Measurements from ENCODE around the gene PDYN.

The PDYN gene

DNA sequence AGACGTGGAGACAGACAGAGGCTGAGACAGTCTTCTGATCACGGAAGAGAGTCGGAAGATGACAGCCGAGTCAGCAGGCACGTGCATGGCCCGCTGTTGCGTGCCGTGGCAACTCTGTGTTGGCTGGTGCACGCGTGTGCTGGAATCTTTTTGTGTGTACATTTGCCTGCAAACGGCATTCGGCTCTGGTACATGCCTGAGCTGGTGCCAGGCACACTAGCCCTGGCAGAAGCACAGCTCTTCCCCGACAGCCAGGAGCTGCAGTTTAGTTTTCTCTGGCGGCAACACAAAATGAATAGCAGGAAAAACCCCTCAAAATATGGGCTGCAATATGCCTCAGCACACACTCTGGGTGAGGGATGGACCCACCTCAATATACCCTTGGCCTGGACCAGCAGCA is 769 bp upstream of the PDYN start:
- no peak for DNase-seq (ENCODE audit: low read depth)

DNA sequence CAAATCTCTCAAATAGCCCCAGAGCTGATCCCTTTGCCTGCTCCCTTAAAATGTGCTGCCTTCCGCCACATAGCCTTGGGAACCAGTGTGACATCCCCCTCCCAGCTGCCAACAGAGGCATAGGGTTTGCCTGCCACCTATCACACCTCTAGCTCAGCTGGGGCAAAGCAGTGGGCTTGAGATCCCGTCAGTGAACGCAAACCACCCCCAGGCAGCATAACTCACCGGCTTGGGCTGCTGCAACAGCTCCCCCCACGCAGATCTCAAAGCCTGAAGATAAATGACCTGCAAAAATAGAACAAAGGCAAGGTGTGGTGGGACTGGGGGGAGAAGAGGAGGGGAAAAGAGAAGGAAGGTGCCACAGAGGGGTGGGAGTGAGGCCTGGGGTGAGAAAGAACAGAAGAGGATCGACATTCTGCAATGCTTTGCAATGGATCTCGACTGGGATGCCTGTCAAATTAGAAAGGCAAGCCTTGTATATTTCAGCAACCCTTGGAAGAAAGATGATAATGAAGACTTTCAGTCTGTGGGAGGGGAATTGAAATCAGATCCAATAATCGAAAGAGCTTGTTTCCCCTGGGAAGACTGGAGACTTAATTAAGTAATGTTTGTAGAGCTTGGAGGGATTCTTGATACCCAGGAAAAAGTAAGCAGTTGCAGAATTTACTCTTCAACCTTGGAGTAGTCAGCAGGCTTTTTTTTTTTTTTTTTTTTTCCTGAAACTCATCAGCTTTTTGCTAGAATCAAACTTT is 1.3 kb downstream of the PDYN start:
- no peak for DNase-seq (ENCODE audit: low read depth)

DNA sequence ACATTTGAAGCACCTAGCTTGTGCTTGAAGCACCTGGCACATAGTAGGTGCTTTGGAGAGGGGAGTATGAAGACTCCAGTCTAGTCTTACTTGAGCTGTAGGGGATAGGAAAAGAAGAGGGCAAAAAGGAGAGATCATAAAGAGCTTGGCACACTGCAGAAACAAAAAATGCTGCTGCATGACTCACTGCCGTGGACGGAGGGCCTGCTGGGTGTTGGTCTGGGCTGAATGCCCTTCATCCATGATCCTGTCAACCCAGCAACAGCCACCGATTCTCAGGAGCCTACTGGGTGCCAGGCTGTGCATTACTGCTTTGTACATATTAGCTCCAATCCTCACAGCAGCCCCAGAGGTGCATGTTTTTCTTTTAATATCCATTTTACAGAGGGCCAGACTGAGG is 6.0 kb downstream of the PDYN start:
- DNase-seq (ENCODE audit: low read depth), result no peak

DNA sequence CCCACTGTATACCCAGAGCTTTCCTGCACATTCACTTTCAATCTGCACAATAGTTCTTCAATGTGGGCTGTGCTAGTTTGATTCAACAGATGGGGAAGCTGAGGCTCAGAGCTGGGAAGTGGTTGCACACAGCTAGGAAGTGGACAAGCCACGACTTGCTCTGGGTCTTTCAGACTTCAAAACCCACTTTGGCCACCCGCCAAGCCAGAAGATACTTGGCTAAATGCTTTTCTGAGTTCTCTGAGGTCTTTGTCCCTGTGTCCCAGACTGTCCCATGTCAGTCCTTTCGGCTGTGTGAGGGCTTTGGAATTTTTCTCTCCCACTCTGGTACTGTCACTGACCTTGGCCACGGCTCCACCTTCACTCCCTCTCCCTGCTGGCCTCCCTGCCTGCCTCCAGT is 10.6 kb downstream of the PDYN start:
- DNase-seq (ENCODE audit: low read depth), result no peak

DNA sequence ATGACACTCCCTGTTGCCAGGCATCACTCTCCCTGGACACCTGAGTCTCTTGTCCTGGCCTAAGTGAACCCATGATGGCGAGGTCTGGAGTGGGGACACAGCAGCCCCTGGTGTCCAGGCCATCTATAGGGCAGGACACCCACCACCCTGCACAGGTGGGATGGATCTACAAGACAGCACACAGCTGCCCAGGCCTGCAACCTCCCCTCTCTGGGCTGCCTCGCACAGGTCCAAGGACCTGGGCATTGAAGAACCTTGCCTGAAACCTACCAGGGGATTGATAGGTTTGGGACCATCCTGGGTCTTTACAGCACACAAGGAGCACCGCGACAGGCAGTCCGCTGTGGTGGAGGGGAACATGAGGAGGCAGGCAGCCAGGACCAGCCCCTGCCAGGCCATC is 11.2 kb downstream of the PDYN start:
- DNase-seq (ENCODE audit: low read depth), result no peak

DNA sequence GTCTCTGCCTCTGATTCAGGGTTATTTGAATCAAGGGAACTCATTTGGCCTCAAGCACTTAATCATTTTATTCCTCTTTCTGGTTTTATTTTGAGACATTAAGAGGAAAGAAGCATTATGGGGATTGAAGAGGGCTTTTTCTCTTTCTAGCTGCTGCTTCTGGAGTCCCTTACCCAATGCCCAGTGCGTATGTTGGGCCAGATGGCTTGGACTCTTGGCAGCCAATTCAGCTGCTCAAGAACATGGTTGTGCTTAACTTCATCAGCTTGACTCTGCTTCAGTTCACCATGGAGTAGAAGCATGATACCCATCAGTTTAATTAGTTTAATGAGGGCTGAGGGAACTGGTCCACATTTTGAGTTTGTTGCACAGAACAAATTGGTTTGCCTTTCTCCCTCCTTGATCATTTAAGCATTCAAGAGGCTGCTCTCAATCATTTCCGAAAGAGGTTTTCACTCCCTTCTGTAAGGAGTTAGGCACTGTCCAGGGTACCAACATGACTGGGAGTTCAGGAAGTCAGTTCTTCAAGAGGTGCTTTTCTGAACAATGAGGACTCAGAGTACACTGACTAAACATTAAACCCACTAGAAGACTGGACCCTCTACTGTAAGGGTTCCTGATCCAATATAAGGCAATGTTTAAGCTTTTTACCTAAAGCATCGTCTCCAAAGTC is 14.6 kb downstream of the PDYN start:
- DNase-seq (ENCODE audit: low read depth), result no peak

DNA sequence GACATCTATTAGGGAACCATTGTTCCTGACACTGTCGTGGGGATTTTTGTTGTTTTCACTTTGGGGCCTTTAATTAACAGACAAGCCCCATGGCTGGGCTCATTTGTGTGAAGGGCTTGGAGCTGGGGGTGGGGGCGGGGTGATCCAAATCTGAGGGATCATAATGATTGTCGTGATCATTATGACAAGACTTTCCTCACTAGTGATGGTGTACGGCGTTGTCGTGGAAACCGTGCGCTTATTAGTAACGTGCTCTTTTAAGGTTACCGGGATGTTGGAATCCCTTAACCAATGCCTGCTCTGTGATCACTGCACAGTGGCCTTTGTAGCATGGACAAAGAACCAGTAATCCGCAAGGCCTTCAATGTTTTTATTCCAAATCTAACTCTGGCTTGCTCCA is 18.6 kb downstream of the PDYN start:
- DNase-seq (ENCODE audit: low read depth), result no peak

DNA sequence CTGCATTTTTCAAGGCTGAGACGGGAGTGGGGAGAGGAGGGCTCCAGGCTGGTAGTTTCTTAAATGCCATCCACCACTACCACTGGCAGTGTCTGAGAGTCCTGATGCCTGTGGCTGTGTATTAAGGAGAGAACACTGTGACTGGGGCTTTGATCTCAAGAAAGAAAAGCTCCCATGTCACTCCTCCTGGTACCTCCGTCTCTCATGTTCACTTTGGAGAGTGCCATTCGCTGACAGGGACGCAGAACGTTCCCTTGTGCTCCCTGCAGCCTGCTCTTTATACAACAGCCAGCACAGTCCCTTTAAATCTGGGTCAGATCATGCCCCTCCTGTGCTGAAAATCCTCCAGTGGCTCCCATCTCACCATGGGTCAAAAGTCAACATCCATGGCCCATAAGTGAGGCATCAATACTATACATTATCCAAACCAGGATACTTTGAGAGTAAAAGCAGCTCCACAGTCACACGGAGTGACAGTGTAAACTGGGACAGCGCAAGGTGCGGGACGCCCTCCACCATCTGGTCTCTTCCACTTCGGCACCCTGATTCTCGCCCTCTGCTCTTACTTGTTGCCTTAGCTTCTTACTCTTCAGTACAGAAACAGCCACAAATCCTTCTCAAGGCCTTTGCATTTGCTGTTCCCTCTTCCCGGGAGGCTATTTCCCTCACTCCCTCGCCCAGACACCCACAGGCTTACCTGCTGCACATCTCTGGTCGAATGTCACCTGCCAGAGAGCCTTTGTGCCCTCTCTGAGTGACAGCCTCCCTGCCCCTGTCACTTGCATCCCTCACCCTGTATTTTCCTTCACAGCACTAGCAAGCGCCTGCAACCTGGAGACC is 20.0 kb downstream of the PDYN start:
- no peak for DNase-seq (ENCODE audit: low read depth)

DNA sequence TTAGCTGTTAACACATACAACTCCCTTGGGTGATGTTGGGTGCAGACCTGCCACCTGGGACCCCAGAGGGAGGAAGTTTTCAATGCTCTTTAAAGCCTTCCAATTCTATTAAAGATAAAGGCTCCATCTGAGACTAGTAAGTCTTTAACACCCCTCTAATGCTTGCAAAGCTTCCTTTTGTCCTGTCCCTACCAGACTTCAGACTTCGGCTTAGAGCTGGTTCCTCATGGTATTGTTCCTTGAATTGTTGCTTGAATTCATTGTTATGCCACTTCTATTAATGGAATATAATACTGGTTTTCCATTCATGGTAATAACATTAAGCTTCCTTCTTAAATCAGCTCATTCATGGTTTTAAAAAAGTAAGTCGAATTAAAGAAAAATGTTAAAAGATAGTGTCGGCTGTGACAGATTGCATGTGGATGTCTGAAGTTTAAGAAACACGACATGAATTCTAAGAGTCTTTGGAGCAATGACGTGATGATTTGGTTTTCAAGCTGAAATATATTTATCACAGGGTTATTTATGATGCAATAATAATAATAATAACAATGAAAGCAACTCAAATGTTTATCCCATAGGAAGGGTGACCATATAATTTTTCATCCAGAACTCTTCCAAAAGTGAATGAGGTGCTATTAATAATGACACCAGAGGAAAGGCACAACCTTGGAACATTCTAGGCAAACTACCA is 21.8 kb downstream of the PDYN start:
- no peak for DNase-seq (ENCODE audit: low read depth)

DNA sequence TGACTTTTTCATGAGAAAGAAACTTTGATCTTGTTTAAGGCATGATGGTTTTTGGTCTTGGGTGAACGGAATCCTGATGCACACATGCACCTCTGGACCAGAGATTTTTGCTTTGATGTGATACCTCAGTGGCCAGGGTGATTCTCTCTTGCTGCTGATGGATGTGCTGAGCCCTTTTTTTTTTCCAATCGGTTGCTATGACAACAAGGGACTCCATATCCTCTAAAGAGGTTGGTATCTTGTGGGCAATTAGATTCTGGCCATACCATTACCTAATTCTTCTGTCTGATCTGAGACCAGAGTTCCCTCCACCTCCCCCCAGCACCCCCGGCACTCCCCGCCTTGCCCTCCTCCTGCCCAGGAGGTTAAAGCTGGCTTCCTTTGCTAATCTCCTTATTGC is 24.9 kb downstream of the PDYN start:
- DNase-seq (ENCODE audit: low read depth), result no peak

DNA sequence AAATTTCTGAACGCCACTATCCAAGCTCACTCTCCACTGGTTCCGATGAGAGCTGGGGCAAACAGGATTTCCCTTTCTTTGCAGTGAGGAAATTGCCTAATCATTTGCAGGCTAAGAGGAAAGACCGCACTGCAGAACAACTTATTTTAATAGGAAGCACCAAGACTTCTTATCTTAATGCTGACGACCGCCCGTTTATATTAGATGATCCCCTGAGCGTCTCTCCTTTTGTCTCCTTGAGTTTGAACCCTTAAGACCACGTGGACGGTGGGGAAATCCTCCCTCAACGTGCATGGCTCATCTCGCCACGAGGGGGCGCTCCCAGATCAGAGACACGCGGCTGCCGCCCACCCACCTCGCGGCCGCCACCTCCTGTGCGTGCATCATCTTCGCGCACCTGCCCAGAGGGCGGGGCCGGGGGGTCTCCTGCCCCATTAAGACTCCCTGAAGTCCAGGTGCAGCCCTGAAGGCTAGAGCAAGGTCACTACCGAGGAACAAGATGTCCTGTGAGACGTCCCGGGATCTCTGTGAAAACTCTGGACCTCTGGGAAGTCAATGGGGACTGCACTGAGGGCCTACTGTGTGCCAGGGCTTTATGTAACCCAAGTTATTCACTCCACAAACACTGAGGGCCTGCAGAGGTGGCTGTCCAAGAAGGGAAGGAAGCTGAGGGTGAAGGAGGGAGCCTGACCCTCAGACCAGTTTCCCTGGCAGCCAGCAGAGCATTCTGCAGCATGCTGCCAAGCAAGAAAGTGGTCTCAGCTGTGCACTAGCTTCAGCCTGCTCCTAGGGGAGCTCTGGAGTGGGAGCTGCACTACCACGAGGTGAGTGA is 28.1 kb downstream of the PDYN start:
- DNase-seq (ENCODE audit: low read depth), result peak; percentile 9

DNA sequence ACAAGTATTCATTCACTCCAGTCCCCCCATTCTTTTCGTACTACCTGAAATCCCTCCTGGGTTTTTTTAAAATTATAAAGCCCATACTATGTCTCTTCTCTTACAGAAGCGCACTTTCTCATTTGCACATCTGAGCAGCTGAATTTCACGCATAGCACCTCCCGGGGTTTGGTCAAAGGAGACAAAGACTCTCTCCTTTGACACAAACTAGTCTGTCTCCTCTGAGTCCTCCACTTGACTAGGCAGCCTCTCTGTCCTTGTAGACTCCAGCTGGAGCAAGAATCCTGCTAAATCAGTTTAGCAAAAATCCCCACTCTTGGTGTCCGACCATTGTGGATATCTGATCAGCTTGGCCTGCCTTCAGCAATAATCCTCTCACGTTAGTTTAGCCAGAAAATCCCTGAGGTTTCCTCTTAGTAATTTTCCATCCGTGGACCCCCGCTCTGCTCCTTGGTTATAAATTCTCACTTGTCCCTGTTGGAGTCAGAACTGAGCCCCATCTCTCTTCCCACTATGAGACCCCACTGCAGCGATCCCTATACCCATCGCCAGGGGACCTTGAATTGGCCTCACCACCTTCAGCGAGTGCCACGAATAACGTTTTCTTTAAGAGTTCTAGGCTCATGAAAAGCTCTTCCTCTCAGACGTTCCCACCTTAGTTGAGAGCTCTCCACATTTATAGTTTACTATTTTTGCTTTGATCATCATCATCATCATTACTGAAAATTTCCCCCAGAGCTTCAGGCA is 29.0 kb downstream of the PDYN start:
- no peak for DNase-seq (ENCODE audit: low read depth)

DNA sequence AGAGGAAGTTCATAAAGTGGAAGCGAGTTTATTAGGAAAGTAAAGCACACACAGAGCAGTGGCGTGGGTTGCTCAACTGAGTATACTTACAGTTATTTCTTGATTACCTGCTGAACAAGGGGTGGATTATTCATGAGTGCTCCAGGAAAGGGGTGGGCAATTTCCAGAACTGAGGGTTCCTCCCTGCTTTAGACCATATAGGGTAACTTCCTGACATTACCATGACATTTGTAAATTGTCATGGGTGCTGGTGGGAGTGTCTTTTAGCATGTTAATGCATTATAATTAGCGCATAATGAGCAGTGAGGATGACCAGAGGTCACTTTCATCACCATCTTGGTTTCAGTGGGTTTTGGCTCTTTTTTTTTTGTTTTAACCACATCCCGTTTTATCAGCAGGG is 29.8 kb downstream of the PDYN start:
- no peak for DNase-seq (ENCODE audit: low read depth)

DNA sequence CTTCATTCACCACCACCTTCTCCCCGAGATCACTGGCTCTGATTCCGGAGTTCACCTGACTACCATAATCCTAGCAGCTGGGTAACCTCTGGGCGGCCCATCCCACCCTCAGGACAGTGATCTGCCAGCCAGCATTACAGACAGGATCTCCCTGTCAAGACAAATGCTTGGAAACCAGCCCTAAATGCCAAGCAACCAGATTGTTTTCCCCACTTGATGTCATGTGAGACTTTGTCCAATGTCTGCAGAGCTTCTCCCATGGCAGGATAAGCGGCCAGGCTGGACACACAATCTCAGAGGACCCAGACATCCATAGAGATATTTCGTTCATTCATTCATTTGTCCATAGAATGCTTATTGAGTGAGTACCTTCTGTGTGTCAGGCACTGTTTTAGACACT is 32.5 kb downstream of the PDYN start:
- DNase-seq (ENCODE audit: low read depth), result no peak

DNA sequence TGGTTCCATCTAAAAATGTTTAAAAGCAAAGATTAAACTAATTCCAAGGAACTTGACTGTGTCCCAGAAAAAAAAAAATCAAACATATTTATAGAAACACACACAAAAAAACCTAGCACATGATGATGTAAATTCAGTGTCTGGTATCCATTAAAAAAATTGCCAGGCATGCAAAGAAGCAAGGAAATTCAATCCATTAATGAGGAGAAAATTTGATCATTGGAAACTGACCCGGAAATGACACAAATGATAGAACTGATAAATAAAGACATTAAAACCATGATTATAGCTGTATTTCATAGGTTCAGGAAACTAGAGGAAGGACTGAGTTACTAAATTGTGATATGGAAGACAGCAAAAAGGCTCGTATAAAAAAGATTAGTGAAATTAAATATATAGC is 34.7 kb downstream of the PDYN start:
- DNase-seq (ENCODE audit: low read depth), result no peak

DNA sequence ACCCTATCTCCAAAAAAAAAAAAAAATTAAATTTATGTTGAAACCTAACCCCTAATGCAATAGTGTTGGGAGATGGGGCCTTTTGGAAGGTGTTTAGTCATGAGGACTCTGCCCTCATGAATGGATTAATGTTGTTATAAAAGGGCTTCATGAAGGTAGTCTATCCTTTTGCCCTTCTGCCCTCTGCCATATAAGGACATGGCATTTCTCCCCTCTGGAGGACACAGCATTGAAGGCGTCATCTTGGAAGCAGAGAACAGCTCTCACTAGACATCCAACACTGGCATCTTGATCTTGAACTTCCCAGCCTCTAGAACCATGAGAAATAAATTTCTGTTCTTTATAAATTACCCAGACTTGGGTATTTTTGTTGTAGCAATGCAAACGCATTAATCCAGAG is 35.4 kb downstream of the PDYN start:
- DNase-seq (ENCODE audit: low read depth), result no peak

DNA sequence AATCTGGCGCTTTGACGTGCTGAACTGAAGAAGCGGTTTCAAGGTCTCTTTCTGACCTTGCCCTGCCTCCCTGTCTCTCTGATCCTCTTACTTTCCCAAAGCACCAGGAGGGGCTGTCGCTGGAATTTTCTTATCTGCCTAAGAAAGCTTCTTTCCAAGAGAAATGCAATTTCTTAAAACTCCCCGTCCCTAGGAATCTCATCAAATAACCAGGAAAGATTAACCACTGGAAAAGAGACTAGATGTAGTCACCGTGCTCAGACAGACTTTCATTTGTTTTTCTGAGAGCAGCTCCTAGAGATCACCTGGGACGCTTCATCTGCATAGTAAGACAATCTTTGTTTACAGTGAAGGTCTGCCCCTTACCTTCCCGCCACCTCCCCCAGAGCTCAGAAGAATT is 38.6 kb downstream of the PDYN start:
- DNase-seq (ENCODE audit: low read depth), result no peak

DNA sequence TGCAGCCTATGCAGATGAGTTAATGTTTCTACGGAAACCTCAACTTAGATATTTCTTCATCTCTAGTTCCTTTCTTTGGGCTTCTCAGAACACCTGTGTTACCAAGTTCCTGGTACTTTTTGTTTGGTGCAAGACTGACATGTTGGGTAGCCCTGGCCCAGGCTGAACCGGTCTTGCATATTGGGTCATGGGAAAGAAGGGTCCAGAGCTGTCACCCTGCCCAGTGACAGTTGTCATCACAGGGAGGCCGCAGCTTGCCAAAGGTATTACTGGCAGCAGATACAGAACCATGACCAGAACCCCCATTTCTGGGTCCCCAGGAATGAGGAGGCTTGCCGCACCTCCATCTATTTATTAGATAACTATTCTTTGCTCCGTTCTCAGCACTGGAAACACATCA is 40.2 kb downstream of the PDYN start:
- no peak for DNase-seq (ENCODE audit: low read depth)

DNA sequence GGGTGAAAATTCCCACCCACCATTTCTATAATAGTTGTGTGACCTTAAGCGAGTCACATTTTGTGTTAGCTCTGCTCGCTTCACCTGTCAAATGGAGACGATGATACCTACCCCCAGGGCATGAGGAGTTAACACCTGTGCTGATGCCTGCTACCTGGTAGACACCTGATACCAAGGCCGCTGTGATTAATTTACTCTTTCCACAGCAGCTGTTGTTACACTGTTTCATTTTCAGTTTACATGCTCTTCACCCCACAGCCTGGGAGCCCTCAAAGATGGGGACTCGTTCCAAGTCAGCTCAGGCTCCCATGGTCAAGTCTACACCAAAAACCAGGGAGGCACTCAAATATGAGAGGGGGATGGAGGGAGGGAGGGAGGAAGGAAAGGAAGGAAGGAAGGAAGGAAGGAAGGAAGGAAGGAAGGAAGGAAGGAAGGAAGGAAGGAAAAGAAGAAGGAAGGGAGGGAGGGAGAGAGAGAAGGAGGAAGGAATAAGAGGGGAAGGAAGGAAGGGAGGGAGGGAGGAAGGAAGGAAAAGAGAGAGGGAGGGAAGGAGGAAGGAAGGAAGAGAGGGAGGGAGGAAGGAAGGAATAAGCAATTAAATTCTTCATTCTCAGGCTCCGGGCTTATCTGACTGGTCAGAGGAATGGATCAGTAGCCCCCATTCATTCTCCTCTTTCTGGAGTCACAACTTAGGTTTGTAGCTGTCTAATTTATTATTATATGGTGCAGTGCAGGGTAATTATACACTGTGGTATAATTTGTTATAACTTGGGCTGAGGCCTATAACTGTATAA is 40.9 kb downstream of the PDYN start:
- DNase-seq (ENCODE audit: low read depth), result no peak
